Uterus (tissue), 2 donors: ENCODE data around the gene KIAA1549.

Experiments
- CTCF ChIP-seq, 4 experiments: fragments of 200-600 bp in 2 of 4; fragments of 450-650 bp in 2 of 4; sonication (generic) in 2 of 4; IDR thresholded peaks; one replicate each; pipeline ENCODE4 v1.5.1; 2016 to 2019; ENCODE audit warnings: antibody characterized with exemption in 4 of 4, mild to moderate bottlenecking in 2 of 4, moderate library complexity in 1 of 4
- POLR2A ChIP-seq, 2 donors: fragments of 450-650 bp; IDR thresholded peaks; one replicate each; pipeline ENCODE4 v1.6.1; 2016; ENCODE audit warnings: antibody characterized with exemption in 2 of 2, mild to moderate bottlenecking in 1 of 2, moderate library complexity in 1 of 2

- TF ChIP-seq CTCF (IDR thresholded peaks at IDR 0.05) (no peak), POLR2A (IDR thresholded peaks at IDR 0.05) (no peak)
Observed at GRCh38 chr7:138880881-138881578, 100.2 kb downstream of the KIAA1549 start.
